Dendritic cell treated with granulocyte-macrophage colony-stimulating factor and Interleukin-4, amounts not matched to agents 40 ng/mL and 50 ng/mL, for 4 days (primary cell): ENCODE results near the gene CEACAM3.
A peak's percentile ranks its signal among the peaks of the same experiment; 100 is the strongest.
"Not testable (repeated sequence)": the region's sequence is repeated elsewhere in the genome, so short reads cannot be mapped to it uniquely, and the experiment has no call there.

ENCODE experiments used
- H3K27ac Mint-ChIP-seq: one replicate; pipeline ENCODE4 v1.8.0; 2022; ENCODE audit warnings: mild to moderate bottlenecking, mixed read lengths
- H3K27me3 Mint-ChIP-seq: one replicate; pipeline ENCODE4 v1.8.0; 2022; ENCODE audit warnings: mild to moderate bottlenecking, mixed read lengths
- H3K36me3 Mint-ChIP-seq: one replicate; pipeline ENCODE4 v1.8.0; 2022; ENCODE audit warnings: low read depth, mixed read lengths
- H3K4me1 Mint-ChIP-seq: one replicate; pipeline ENCODE4 v1.8.0; 2022; ENCODE audit warnings: low read depth, mixed read lengths
- H3K4me3 Mint-ChIP-seq: one replicate; pipeline ENCODE4 v1.8.0; 2022; ENCODE audit warnings: mild to moderate bottlenecking, moderate library complexity, mixed read lengths
- H3K9me3 Mint-ChIP-seq: one replicate; pipeline ENCODE4 v1.8.0; 2022; ENCODE audit warnings: mixed read lengths
- intact Hi-C: fragments of 100-400 bp; cut with micrococcal nuclease; formaldehyde crosslinking; loops from one replicate; pipeline ENCODE4 v1.15.0; 2022

CEACAM3 gene

GRCh38 chr19:41776700-41777099, 19.7 kb upstream of the CEACAM3 start:
- no peak overlapping the region for H3K27ac Mint-ChIP-seq
- H3K9me3 Mint-ChIP-seq, result no peaks in the 10 kb centered on the region
- no peak overlapping the region for H3K4me3 Mint-ChIP-seq
- peaks cover 8% of the 10 kb centered on the region for H3K27me3 Mint-ChIP-seq
- no peaks in the 10 kb centered on the region for H3K36me3 Mint-ChIP-seq
- intact Hi-C loops, result no loop called here
- peaks cover 7% of the 10 kb centered on the region for H3K4me1 Mint-ChIP-seq

- H3K27ac Mint-ChIP-seq, result no peak overlapping the region
- H3K9me3 Mint-ChIP-seq, result no peaks in the 10 kb centered on the region
- H3K4me1 Mint-ChIP-seq, result peaks cover 38% of the 10 kb centered on the region
- no peaks in the 10 kb centered on the region for H3K36me3 Mint-ChIP-seq
- intact Hi-C loops, result loop anchor here (2.0 kb wide), 1 partner anchor 29 kb away; the partner anchor contains the start of gene CEACAM6
- peaks cover 8% of the 10 kb centered on the region for H3K27me3 Mint-ChIP-seq
- H3K4me3 Mint-ChIP-seq, result no peak overlapping the region
Measured at GRCh38 chr19:41783612-41784011, 12.8 kb upstream of the CEACAM3 start.

GRCh38 chr19:41784312-41784711, 12.1 kb upstream of the CEACAM3 start:
- peaks cover 38% of the 10 kb centered on the region for H3K4me1 Mint-ChIP-seq
- no peak overlapping the region for H3K27ac Mint-ChIP-seq
- intact Hi-C loops, result loop anchor here (2.0 kb wide), 1 partner anchor 30 kb away; the partner anchor contains the start of gene CEACAM6
- H3K36me3 Mint-ChIP-seq, result no peaks in the 10 kb centered on the region
- peaks cover 13% of the 10 kb centered on the region for H3K27me3 Mint-ChIP-seq
- no peak overlapping the region for H3K4me3 Mint-ChIP-seq
- no peaks in the 10 kb centered on the region for H3K9me3 Mint-ChIP-seq

GRCh38 chr19:41784743-41785142, 11.6 kb upstream of the CEACAM3 start:
- Mint-ChIP-seq H3K27me3 (peaks cover 16% of the 10 kb centered on the region), H3K36me3 (no peaks in the 10 kb centered on the region), H3K27ac (no peak overlapping the region), H3K4me3 (no peak overlapping the region), H3K4me1 (peaks cover 38% of the 10 kb centered on the region), H3K9me3 (no peaks in the 10 kb centered on the region)
- intact Hi-C loops, result loop anchor here (2.0 kb wide), 1 partner anchor 30 kb away; the partner anchor contains the start of gene CEACAM6

GRCh38 chr19:41785653-41786052, 10.7 kb upstream of the CEACAM3 start:
- Mint-ChIP-seq H3K27me3 (peaks cover 15% of the 10 kb centered on the region), H3K4me3 (peak overlapping the region; percentile 17), H3K4me1 (peaks cover 38% of the 10 kb centered on the region), H3K36me3 (no peaks in the 10 kb centered on the region), H3K9me3 (no peaks in the 10 kb centered on the region), H3K27ac (no peak overlapping the region)
- intact Hi-C loops, result loop anchor here (2.0 kb wide), 1 partner anchor 31 kb away; the partner anchor contains the start of gene CEACAM6

GRCh38 chr19:41787055-41787454, 9.3 kb upstream of the CEACAM3 start:
- intact Hi-C loops, result no loop called here
- no peaks in the 10 kb centered on the region for H3K36me3 Mint-ChIP-seq
- H3K9me3 Mint-ChIP-seq, result no peaks in the 10 kb centered on the region
- no peak overlapping the region for H3K4me3 Mint-ChIP-seq
- H3K4me1 Mint-ChIP-seq, result peaks cover 38% of the 10 kb centered on the region
- H3K27me3 Mint-ChIP-seq, result peaks cover 21% of the 10 kb centered on the region
- H3K27ac Mint-ChIP-seq, result no peak overlapping the region

GRCh38 chr19:41788518-41788917, 7.9 kb upstream of the CEACAM3 start:
- Mint-ChIP-seq H3K4me1 (peaks cover 48% of the 10 kb centered on the region), H3K27me3 (peaks cover 31% of the 10 kb centered on the region)
- H3K9me3 Mint-ChIP-seq, H3K4me3 Mint-ChIP-seq, H3K36me3 Mint-ChIP-seq, intact Hi-C loops, H3K27ac Mint-ChIP-seq: not testable (repeated sequence)

GRCh38 chr19:41789053-41789452, 7.3 kb upstream of the CEACAM3 start:
- H3K4me3 Mint-ChIP-seq, intact Hi-C loops, H3K27ac Mint-ChIP-seq, H3K36me3 Mint-ChIP-seq, H3K9me3 Mint-ChIP-seq: not testable (repeated sequence)
- H3K4me1 Mint-ChIP-seq, result peaks cover 49% of the 10 kb centered on the region
- peaks cover 31% of the 10 kb centered on the region for H3K27me3 Mint-ChIP-seq

GRCh38 chr19:41792513-41793413, 3.6 kb upstream of the CEACAM3 start:
- H3K27ac Mint-ChIP-seq, result no peak overlapping the region
- no peaks in the 10 kb centered on the region for H3K9me3 Mint-ChIP-seq
- peaks cover 47% of the 10 kb centered on the region for H3K4me1 Mint-ChIP-seq
- no peak overlapping the region for H3K4me3 Mint-ChIP-seq
- no peaks in the 10 kb centered on the region for H3K36me3 Mint-ChIP-seq
- intact Hi-C loops, result loop anchor here (1.0 kb wide), 1 partner anchor 29 kb away; no protein-coding TSS in a partner anchor
- peaks cover 25% of the 10 kb centered on the region for H3K27me3 Mint-ChIP-seq

- intact Hi-C loops, result loop anchor here (1.0 kb wide), 1 partner anchor 28 kb away; no protein-coding TSS in a partner anchor
- no peaks in the 10 kb centered on the region for H3K9me3 Mint-ChIP-seq
- peaks cover 24% of the 10 kb centered on the region for H3K27me3 Mint-ChIP-seq
- no peaks in the 10 kb centered on the region for H3K36me3 Mint-ChIP-seq
- no peak overlapping the region for H3K4me3 Mint-ChIP-seq
- H3K4me1 Mint-ChIP-seq, result peaks cover 50% of the 10 kb centered on the region
- H3K27ac Mint-ChIP-seq, result no peak overlapping the region
Measured at GRCh38 chr19:41793414-41793727, 3.0 kb upstream of the CEACAM3 start.

- Mint-ChIP-seq H3K4me3 (no peak overlapping the region), H3K27me3 (peaks cover 17% of the 10 kb centered on the region), H3K36me3 (peaks cover 9% of the 10 kb centered on the region), H3K9me3 (no peaks in the 10 kb centered on the region), H3K27ac (peak overlapping the region; percentile 43), H3K4me1 (peaks cover 67% of the 10 kb centered on the region)
- intact Hi-C loops, result no loop called here
Measured at GRCh38 chr19:41795031-41795461, 1.3 kb upstream of the CEACAM3 start.

- intact Hi-C loops, result no loop called here
Measured at GRCh38 chr19:41796901-41797300, 514 bp downstream of the CEACAM3 start.

GRCh38 chr19:41799444-41800000, 3.1 kb downstream of the CEACAM3 start:
- intact Hi-C loops, result no loop called here

More at GRCh38 chr19:41796901-41797300, 514 bp downstream of the CEACAM3 start:
- Mint-ChIP-seq H3K4me3 (peak overlapping the region; percentile 65), H3K36me3 (peaks cover 21% of the 10 kb centered on the region), H3K27ac (peak overlapping the region; percentile 76), H3K4me1 (peaks cover 86% of the 10 kb centered on the region), H3K9me3 (peaks cover 14% of the 10 kb centered on the region), H3K27me3 (peaks cover 12% of the 10 kb centered on the region)

GRCh38 chr19:41801031-41801430, 4.6 kb downstream of the CEACAM3 start:
- Mint-ChIP-seq H3K4me1 (peaks cover 92% of the 10 kb centered on the region), H3K9me3 (peaks cover 14% of the 10 kb centered on the region), H3K27ac (peak overlapping the region; percentile 92), H3K27me3 (peaks cover 1% of the 10 kb centered on the region), H3K36me3 (peaks cover 28% of the 10 kb centered on the region), H3K4me3 (peak overlapping the region; percentile 18)
- intact Hi-C loops, result no loop called here

More at GRCh38 chr19:41799444-41800000, 3.1 kb downstream of the CEACAM3 start:
- Mint-ChIP-seq H3K27ac (peak overlapping the region; percentile 70), H3K36me3 (peaks cover 21% of the 10 kb centered on the region), H3K9me3 (peaks cover 14% of the 10 kb centered on the region), H3K4me1 (peaks cover 93% of the 10 kb centered on the region), H3K4me3 (peak overlapping the region; percentile 1), H3K27me3 (peaks cover 1% of the 10 kb centered on the region)
